GM18498 (cell line): ENCODE measurements around the gene HELZ.

Experiments
- ATAC-seq: cut with Tn5 transposase; IDR thresholded peaks from one replicate; pipeline ENCODE4 v1.9.1; 2021; ENCODE audit warnings: mild to moderate bottlenecking, moderate library complexity; ENCODE audit not compliant: unreplicated experiment

The HELZ gene

DNA sequence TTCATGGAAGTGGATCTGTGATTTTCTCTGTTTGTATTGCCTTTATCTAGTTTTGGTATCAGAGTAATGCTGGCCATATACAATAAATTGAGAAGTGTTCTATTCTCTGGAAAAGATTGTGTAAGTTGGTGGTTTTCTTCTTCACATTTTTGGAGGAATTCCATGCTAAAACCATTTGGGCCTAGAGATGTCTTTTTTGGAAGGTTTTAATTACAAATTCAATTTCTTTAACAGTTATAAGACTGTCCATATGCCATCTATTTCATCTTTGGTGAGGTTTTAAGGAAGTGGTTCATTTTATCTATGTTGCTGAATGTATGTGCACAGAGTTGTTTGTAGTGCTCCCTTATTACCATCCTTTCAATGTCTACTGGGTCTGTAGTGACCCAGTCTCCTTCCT, 154.7 kb downstream of the HELZ start:
- no peak for ATAC-seq

DNA sequence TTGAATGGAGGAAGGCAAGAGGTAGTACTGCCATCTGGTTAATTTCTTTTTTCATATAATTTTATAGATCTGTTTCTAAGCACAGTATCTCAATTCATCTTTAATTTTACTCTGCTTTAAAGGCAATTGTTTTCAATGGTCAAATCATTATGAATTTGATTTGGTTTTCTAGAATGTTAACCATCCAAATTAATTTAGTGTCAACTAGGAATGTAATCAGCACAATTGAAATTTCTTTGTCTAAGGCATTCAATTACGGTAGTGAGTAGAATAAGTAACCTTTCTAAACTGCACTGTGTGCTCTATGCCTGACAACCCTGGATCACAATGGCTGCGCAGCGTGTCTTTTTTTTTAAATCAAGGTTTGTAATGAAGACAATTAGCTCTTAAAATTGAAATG, 156.4 kb downstream of the HELZ start:
- ATAC-seq: no peak

DNA sequence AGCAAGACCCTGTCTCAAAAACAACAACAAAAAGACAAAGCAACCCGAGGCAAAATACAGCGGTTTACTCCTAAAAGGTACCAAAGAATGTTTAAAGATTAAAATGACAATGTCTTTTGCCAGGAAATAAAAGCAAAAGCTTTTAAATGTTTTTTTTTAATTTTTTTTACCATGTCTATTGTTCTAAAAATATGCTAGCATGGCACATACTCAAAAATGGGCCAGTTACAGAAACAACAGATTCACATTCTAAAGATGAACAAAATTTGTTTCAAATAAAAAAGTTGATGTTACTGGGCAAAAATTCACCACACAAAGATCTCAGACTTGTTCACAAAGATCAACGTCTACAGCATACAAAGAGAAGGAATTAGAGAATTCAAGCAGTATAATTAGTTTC, 159.6 kb downstream of the HELZ start:
- no peak for ATAC-seq

DNA sequence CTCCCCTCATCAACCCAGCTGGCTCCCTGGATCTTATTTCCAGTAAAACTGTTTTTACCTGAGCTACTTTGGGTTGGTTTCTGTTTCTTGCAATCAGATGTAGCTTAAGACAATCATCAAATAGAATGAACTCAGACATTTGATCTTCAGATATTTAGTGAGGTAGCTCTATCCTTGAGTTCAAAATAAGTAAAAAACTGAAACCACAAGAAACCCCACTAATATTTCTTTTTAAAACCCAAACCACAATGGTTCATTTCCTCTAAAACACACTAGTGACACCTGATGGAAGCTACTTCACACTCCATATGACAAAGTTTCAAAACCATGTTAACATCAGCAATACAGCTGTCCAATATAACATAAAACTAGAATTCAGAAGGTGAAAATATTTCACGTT, 162.9 kb downstream of the HELZ start:
- peak; percentile 82 for ATAC-seq

DNA sequence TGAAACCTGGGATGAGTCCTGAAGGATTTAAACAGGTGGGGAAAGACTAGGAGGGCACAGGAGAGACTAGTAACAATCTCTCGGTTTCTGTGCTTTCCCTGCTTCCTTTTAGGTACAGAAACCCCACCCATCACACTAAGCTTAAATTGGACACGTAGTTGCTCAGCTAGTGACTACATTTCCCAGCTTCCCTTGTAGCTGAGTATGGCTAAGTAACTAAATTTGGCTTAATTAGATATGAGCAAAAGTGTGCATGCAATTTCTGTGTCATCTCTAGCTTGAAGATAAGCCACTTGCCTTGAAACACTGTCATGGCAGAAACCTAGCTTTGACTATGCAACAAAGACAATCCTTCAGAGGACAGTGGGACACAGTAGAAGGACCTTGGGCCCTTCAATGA, 164.2 kb downstream of the HELZ start:
- no peak for ATAC-seq

DNA sequence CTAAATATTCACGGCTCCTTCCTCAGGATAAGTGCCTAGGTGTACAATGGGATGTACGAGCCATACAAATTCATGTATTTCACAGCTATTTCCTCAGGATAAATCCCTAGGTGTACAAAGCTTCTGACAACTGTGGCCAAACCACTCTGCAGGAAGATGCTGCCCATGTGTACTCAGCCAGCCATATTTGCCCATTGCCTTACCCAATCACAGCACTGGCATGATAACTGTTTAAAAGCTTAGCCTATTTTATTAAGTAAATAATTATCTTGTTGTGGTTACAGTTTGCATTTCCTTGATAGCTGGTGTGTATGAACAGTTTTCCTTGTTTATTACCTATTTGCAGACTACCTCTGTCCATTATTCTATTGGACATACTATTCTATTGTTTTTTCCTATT, 165.5 kb downstream of the HELZ start:
- no peak for ATAC-seq

DNA sequence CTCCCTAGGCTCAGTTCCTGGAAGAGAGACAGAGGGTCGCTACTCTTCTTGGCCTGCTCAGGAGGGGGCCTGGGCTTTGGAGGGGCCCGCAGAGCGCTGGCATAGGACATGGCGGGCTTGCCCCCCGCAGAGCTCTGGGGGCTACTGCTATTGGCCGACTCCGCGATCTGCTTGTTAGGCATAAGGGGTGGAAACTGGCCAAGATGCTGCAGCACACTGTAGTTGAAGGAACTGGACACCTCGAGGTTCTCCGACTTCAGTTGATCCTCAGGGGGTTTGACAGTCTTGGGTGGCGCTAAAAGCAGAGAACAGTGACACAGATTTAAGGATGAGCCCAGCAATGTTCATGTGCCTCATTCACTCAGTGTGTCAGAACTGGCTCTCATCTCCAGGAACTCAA, 166.7 kb downstream of the HELZ start:
- no peak for ATAC-seq

DNA sequence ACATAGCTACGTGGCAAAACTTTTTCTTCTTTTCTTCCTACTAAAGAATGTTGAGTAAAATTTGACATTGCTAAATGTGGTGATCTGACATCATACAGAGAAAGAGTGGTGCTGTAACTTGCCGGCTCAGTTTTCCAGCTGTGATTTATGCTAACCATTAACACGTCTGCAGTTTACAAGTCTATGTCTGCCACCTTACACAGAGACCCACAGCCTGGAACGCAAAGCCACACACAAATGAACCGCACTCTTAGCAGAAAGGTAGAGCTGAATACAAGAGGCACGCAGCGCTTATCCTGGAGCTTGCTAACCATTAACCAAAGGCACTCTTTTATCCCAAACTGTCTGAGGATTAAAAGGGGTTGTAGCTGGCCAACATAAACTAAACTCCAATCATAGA, 168.7 kb downstream of the HELZ start:
- ATAC-seq: no peak

DNA sequence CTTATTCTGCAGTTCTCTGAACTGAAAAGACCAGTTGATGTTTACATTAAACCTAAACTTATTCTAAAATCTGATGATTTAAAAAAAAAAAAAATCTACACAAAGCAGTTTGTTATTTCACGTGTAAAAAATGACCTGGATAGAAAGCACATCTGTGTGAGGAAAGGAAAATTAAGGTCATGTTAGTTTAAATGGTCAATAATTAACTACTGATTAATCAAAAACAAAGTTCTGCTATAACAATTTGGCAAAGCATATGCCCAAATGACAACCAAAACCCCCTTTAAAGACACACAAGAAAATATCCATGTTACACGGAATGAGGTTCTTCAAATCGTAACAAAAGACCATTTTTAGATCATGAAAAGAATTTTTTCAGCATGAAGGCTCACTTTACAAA, 170.2 kb downstream of the HELZ start:
- no peak for ATAC-seq

DNA sequence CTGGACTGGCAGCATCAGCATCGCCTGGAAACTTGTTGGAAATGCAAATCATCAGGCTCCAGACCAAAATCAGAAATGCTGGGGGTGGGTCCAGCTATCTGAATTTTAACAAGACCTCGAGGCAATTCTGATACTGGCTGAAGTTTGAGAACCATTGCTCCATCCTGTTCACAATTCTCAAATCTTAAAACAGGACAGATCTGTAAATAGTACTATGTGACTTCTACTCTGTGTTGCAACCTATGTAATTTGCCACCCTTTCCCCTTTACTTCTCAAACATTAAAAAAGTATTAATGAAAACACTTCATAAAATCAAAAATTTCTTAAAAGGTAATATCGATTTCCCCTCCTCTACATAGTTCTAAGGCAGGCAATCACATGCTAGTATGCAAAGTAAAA, 172.1 kb downstream of the HELZ start:
- no peak for ATAC-seq

DNA sequence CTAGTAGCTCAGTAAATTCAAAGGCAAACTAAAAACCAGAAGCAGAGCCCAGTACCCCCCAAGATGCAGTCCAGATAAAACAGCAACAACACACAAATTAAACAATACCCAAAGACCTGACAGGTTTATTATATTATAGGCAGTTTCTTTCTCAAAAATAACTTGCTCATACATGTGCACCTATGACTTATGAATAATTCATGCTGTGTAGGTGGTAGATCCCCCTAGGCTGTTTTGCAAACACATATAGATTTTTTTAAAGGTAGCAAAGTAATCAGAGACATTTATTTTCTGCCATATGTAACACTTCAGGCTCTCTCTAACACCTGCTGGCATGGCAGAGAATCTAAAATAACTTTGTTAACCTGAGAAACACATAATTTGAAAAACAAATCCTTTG, 173.4 kb downstream of the HELZ start:
- no peak for ATAC-seq

DNA sequence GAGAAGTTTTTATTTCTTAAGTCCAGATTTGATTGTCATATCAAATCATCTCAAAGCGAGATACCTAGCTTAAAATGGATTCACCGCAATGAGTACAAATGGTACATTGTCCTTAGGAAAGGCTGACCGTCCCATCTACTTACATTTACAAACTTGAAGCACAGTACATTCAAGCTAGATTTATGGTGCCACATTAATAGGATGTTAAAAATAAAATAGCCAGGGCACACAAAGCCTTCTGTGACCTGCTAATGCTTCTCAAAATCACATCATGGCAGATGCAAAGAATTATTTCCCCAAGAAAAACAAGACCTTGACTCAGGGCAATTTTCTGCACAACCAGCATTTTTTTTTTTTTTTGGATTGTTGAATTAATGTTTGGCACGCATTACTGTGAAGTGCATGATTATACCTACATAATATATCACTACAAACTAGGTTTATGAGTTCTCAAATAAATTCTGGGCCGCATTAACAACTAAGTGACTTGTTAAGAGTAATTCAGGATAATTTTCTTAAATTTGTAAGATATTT, 175.3 kb downstream of the HELZ start:
- no peak for ATAC-seq

DNA sequence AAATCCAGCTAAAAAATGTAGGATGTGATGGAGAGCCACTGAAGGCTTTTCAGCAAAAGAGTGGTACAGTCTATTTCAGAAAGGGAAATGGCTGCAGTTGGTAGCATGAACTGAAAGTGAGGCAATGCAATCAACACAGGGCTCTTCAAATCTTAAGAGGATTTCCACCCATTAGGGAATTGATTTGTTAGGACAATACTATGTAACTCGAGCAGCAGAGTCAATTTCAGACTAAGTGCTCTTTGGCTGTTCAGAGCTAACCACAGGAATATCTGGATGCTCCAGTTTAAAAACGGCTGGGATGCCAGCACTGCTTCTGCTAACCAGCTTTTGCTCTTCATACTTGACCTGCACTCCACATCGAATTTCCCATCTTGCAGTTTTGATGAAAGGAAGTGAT, 176.0 kb downstream of the HELZ start:
- no peak for ATAC-seq

DNA sequence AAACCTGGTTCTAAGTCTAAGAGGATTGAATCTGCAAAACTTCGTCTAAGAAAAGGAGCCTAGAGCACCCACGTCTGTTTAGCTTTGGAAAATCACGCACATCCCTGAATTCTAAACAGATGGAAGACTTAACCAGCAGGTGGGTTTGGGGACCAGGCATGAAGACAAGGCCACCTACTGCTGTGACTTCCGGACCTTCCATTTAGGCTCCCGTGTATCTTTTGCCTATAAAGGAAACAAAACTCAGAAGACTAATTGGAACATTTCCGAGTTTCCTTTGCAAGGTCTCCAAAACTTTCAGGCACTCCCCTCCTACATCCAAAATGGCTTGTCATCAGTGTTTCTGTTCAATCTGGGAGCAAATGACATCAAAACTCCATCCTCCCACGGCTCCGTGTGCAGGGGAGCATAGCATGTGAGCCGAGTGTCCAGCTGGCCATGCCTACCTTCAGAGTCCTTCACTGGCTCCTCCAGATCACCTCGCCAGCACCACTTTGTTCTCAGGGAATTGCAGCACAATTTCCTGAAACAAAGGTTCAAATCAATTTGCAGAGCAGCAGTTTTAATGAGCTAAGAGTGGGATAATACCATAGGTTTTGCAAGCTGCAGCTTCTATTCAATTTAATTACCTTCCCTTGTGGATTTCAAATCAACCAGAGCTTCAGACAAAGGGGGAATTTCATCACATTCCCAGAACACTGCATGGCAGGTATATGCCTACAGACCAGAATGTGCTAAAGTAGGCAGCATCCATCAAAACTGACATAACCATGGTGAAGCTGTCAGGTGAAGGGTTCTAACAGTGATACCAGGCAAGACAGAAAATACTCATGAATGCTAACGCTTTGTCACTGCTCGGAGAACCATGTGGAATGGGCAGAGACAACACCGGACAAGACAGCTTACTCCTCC, 177.2 kb downstream of the HELZ start:
- ATAC-seq: no peak

DNA sequence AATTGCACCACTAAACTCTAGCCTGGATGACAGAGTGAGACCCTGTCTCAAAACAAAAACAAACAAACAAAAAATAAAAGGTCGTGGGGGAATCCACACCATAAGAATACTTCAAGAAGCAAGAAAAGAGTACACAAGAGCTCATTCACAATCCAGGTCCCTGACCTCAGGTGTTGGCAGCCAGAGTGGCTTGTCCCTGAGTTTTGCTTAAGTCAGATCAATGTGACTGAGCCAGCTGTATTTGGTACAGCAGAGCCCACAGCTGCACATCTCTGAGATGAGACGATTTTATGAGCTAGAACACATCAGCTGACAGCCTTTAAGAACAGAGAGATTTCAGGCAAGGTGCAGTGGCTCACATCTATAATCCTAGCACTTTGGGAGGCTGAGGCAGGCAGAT, 178.3 kb downstream of the HELZ start:
- no peak for ATAC-seq

DNA sequence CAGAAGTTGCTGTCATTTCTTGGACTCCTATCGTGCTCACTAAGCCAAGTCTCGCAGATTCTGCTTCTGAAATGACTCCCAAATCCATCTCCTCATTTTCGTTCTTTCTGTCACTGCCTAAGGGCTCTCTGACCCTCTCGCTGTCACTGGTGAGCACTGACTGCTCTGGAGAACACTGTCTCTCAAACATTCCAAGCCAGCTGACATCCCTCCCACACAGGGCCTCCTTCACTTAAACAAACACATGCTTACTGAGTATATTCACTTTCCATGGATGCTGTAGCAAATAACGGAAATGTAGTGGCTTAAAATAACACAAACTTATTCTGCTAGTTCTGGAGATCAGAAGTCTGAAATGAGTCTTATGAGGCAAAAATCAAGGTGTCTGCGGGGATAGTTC, 181.9 kb downstream of the HELZ start:
- ATAC-seq: no peak

DNA sequence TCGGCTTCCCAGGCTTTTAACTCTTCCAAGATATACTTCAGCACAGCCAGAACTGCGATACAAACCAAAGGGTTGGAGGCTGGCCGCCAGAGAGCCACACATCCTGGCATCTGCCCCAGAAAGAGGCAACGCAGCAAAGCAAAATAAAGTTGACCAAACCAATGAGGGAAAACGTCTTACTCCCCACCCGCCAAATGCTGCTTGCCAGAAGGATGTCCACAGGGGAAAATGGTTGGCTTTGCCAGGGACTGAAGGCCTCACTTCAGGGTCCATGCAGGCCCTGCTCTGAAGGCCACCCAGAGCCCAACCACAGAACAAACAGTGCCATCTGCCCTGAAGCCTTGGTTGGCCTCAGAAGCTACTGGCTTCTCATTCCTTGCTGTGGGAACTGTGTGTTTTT, 185.6 kb downstream of the HELZ start:
- ATAC-seq: no peak

DNA sequence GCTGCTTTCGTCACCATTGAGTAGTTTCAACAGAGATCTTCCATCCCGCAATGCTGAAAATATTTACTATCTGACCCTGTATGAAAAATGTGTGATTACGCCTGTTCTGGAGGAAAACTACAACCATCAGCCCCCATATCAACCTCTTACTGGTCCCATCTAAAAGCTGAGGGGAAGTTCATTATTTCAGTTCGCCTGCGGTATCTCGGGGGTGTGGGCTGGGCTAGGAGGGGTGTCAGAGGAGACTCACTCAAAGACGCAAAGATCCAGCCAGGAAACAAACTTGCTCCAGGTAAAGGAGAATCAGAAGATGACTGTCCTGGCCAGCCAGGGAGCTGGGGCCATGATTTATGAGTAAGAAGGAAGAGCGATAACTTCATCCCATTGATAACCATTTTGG, 187.0 kb downstream of the HELZ start:
- no peak for ATAC-seq

DNA sequence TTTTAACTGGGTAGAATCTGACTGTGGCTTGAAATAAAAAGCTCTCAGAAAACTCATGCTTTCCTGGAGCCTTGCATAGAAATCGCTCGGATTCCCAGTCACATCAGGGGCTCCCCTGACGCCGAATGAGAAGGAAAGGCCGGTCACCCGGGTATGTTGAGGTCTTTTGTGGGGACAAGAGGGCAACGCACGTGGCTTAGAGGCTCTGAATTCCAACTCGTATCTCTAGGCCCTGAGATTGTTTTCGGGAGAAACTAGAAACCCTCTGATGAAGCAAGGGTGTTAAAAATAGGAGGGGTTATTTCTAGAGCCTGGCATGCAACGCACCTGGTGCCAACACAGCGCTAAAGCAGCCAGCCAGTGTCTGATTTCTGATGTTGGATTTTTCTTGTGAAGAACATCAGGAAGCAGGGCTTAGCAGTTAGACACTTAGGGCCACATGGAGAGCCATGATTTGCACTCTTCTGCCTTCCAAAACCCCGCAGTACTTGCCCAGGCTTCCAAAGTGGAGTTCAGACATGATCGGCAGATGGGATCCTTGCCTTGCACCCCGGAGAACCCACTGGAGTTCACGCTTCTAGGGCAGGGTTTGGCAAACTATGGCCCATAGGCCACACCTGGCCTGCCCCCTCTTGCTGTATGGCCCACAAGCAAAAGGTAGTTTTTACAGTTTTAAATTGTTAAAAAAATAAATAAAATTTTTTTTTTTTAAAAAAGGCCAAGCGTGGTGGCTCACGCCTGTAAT, 188.1 kb downstream of the HELZ start:
- no peak for ATAC-seq

DNA sequence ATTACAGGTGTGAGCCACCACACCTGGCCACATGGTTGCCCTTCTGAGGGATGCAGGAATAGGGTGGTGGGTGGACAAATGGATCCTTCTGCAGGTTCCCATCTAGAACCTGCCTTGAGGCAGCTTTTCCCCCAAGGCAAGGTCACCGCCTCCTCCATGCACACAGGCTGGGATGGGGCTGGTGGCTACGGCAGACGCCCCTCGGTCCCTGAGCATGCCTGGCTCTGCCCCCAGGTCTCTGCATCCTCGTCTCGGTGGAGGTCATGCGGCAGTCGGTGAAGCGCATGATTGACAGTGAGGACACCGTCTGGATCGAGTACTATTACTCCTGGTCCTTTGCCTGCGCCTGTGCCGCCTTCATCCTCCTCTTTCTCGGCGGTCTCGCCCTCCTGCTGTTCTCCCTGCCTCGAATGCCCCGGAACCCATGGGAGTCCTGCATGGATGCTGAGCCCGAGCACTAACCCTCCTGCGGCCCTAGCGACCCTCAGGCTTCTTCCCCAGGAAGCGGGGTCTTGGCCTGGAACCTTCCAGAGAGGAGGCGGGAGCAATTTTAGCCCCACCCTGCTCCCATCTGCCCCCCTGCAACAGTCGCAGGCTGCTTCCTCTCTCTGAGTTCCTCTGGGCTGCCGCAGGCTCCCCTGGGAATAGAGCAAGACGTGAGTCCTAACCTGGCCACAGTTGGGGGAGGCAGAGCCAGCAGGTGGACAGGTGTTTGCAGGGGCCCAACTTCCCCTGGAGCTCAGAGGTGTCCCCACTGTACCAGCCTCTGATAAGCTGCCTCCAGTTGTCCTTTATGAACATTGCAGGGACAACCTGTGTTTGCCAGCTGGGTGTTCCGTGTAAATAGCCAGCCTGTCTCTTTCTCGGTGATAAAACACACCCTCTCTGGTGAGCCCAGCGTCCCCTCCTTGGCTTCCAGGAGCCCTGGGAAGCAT, 188.9 kb downstream of the HELZ start:
- no peak for ATAC-seq

DNA sequence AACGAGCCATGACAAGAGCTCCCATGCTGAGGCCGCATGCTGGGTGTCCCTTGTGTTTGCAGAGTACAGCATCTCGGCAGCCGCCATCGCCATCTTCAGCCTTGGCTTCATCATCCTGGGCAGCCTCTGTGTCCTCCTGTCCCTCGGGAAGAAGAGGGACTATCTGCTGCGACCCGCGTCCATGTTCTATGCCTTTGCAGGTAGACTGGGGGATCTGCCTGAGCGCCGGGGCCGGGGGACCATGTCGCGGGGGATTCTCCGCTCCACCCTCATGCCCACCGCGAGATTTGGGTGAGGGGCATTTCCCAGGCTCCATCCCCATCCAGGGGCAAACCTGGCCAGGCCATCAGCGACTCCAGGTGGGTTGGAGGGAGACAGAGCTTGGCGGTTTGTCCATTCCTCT, 190.0 kb downstream of the HELZ start:
- ATAC-seq: no peak
